RPMI8226 (cell line): ENCODE measurements around the gene LRP2BP.
"Not testable (repeated sequence)": the region's sequence is repeated elsewhere in the genome, so short reads cannot be mapped to it uniquely, and the experiment has no call there.

Experiments used
- DNase-seq: peaks from one replicate; pipeline ENCODE4 v3.0.0-alpha.2; 2015

Gene LRP2BP

GRCh38 chr4:185318679-185319078 lies 77.0 kb downstream of the LRP2BP start:
- DNase-seq: no peak

GRCh38 chr4:185317880-185318279 lies 77.8 kb downstream of the LRP2BP start:
- DNase-seq: no peak

DNA sequence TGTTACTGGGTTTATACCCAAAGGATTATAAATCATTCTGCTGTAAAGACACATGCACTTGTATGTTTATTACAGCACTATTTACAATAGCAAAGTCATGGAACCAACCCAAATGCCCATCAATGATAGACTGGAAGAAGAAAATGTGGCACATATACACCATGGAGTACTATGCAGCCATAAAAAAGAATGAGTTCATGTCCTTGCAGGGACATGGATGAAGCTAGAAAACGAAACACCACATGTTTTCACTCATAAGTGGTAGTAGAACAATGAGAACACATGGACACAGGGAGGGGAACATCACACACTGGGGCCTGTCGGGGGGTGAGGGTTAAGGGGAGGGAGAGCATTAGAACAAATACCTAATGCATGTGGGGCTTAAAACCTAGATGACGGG lies 78.3 kb downstream of the LRP2BP start:
- not testable (repeated sequence) for DNase-seq
